NK-92 (cell line): ENCODE measurements around the gene SLC25A24.
"Not testable (repeated sequence)": the region's sequence is repeated elsewhere in the genome, so short reads cannot be mapped to it uniquely, and the experiment has no call there.

Source experiments
- DNase-seq: peaks from one replicate; lab custom pipeline; 2025; ENCODE audit not compliant: unreplicated experiment; lab: John Stamatoyannopoulos, UW

Gene SLC25A24

GRCh38 chr1:108199781-108200686 is at the start of gene SLC25A24:
Gene SLC25A24, minus strand, starts transcription at chr1:108200343. Its CDS starts 205 bp downstream, at chr1:108200138.
- DNase-seq = no peak

GRCh38 chr1:108243976-108244375 is 43.8 kb upstream of the SLC25A24 start, which contains the start of gene NBPF4:
Gene NBPF4, minus strand, starts transcription at chr1:108244076. Its CDS starts 315 bp downstream, at chr1:108243761.
- not testable (repeated sequence) for DNase-seq

GRCh38 chr1:108239426-108239825 is 39.3 kb upstream of the SLC25A24 start:
- DNase-seq = not testable (repeated sequence)

GRCh38 chr1:108235308-108235707 is 35.2 kb upstream of the SLC25A24 start:
- not testable (repeated sequence) for DNase-seq

- not testable (repeated sequence) for DNase-seq
These were observed 32.0 kb upstream of the SLC25A24 start for GRCh38 chr1:108232183-108232582.

GRCh38 chr1:108229976-108230375 is 29.8 kb upstream of the SLC25A24 start:
- not testable (repeated sequence) for DNase-seq

- DNase-seq = not testable (repeated sequence)
These were observed 27.6 kb upstream of the SLC25A24 start for GRCh38 chr1:108227772-108228171.

GRCh38 chr1:108226855-108227254 is 26.7 kb upstream of the SLC25A24 start:
- DNase-seq = not testable (repeated sequence)

- not testable (repeated sequence) for DNase-seq
These were observed 23.1 kb upstream of the SLC25A24 start for GRCh38 chr1:108223226-108223625.

- not testable (repeated sequence) for DNase-seq
These were observed 17.5 kb upstream of the SLC25A24 start for GRCh38 chr1:108217515-108218174.

- DNase-seq = not testable (repeated sequence)
These were observed 16.9 kb upstream of the SLC25A24 start for GRCh38 chr1:108217007-108217406.

GRCh38 chr1:108216028-108216890 is 16.1 kb upstream of the SLC25A24 start:
- DNase-seq = not testable (repeated sequence)

GRCh38 chr1:108214641-108215465 is 14.7 kb upstream of the SLC25A24 start:
- not testable (repeated sequence) for DNase-seq

- DNase-seq = no peak
These were observed 10.9 kb upstream of the SLC25A24 start for GRCh38 chr1:108211014-108211413.

- no peak for DNase-seq
These were observed 9.4 kb upstream of the SLC25A24 start for GRCh38 chr1:108209456-108210108.

- DNase-seq = no peak
These were observed 8.7 kb upstream of the SLC25A24 start for GRCh38 chr1:108208724-108209446.

- not testable (repeated sequence) for DNase-seq
These were observed 3.4 kb upstream of the SLC25A24 start for GRCh38 chr1:108203582-108203981.

- no peak for DNase-seq
These were observed 1.5 kb upstream of the SLC25A24 start for GRCh38 chr1:108201687-108202086.

GRCh38 chr1:108200687-108201051 is 526 bp upstream of the SLC25A24 start:
- no peak for DNase-seq
